Activated CD8-positive, alpha-beta memory T cell treated with anti-CD3 and anti-CD28 coated beads for 1 hour (primary cell): Measurements from ENCODE around the gene MPZL3.

Source experiments
- DNase-seq, 2 donors: peaks; one replicate each; pipeline ENCODE4 v3.0.0-alpha.2; 2020; ENCODE audit warnings: low read depth in 1 of 2; ENCODE audit errors: extremely low read depth in 1 of 2

MPZL3 gene

DNA sequence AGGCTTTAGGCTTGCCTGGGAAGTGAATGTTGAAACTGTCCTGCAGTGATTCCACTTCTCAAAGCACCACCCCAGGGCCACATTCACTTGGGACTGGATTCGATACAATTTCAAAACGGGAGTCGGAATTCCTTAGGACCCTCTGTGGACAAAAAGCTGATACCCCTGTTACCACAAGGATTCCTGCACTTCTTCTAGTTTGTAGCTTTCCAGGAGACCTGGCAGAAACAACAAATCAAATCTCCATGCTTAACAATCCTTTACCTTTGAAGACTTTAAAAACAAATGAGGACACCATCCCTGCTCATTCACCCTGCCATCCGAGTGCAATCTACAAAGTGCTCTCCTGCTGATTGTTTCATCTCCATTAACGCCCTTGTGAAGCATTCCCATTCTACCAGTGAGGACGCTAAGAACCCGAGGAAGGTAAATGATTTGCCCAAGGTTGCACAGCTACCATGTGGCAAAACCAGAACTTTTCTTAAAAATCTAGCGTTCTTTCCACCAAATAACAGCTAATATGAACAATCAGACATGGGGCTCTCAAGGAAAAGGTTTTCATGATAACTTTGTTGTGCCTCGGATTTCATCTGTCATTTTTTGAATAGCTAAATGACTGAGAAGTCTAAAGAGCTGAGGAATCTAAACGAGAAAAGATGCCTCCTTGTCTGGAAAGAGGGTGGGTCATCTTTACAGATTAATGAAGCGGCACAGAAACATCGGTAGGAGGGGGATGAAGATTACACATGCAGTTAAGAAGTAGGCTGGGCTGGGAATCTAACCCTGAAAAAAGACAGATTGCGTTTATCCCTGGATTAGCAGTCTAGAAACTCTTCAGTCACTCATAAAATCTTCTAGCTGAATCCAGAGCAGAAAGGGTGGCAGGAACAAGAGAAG lies 12.7 kb upstream of the MPZL3 start:
- DNase-seq, result no peak

- DNase-seq, result no peak
Observed at GRCh38 chr11:118263695-118264568, 11.8 kb upstream of the MPZL3 start, which contains the start of gene MPZL2. Gene MPZL2, minus strand, starts transcription at chr11:118264297. Its CDS starts 144 bp downstream, at chr11:118264153.

GRCh38 chr11:118263112-118263511 lies 10.9 kb upstream of the MPZL3 start:
- DNase-seq, result no peak

DNA sequence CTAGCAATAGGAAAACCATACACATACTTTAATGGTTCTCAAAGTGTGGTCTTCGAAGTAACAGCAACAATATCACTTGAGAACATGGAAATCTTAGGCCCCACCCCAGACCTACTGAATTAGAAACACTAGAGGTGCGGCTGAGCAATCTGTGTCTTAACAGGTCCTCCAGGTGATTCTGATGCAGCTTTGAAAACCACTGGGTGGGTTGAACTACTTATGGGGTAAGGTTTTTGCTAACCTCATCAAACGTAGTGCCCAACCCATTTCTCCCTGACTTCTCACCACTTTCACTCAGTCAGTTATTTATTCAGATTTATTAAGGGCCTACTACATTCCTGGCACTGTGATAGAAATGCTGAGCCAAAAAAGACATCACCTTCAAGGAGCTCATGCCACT lies 8.2 kb upstream of the MPZL3 start:
- DNase-seq, result no peak

- no peak for DNase-seq
Observed at GRCh38 chr11:118259138-118259537, 7.0 kb upstream of the MPZL3 start.

DNA sequence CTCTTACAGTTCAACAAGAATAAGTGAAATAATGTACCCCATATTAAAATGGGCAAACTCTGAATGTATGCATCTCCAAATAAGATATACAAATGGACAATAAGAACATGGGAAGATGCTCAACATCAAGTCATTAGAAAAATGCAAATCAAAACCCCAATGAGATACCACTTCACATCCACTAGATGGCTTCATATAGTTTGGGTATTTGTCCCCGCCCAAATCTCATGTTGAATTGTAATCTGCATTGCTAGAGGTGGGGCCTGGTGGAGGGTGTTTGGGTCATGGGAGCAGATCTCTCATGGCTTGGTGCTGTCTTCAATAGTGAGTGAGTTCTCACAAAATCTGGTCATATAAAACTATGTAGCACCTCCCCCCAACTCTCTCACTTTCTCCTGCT lies 6.2 kb upstream of the MPZL3 start:
- no peak for DNase-seq

DNA sequence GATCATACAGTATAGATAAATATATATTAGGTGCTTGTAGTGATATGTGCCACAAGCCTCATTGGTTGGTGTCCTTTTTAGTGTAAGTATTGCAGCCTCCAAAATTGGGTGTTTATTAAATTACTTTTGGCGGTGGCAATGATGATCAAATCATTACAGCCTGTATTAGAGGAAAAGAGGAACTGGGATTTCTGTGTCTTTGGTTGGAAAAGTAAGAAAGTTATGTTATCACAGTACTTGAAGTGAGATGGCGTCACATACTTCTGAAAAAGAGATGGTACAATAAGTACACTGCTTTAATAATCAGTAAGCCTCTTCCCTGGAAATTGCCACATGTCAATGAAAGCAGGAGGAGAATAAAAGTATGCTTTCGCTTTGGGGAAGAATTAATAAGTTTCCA lies 523 bp upstream of the MPZL3 start:
- DNase-seq, result no peak

- DNase-seq, result no peak
Observed at GRCh38 chr11:118247041-118247440, 5.1 kb downstream of the MPZL3 start.

DNA sequence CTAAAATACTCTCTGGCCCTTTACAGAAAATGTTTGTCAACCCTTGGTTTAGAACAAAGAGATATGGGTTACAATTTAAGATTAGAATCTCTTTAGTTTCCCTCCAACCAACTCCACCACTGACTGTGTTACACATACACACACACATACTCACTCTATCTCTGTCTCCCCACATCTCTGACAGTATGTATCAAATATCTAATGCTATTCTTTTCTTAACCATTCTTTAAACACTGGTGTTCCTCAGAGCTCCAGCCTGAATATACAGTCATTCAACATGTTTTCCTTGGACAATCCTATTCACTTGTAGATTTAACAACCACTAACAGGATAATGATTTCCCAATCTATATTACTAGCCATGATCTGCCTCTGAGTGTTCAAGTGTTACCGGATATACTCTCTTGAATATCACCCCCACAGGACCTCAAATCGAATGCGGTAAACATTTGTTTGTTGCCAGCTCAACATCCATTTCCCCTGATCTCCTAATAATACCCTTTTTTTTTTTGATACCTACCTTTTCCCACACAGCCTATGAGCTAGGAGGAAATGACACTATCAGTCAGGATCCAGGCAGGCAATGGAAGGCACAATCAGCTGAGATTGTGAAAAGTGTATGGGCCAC lies 6.1 kb downstream of the MPZL3 start:
- DNase-seq, result no peak

GRCh38 chr11:118243993-118244762 lies 8.0 kb downstream of the MPZL3 start:
- no peak for DNase-seq

- no peak for DNase-seq
Observed at GRCh38 chr11:118243161-118243560, 9.0 kb downstream of the MPZL3 start.

GRCh38 chr11:118241764-118242098 lies 10.4 kb downstream of the MPZL3 start:
- DNase-seq, result no peak

DNA sequence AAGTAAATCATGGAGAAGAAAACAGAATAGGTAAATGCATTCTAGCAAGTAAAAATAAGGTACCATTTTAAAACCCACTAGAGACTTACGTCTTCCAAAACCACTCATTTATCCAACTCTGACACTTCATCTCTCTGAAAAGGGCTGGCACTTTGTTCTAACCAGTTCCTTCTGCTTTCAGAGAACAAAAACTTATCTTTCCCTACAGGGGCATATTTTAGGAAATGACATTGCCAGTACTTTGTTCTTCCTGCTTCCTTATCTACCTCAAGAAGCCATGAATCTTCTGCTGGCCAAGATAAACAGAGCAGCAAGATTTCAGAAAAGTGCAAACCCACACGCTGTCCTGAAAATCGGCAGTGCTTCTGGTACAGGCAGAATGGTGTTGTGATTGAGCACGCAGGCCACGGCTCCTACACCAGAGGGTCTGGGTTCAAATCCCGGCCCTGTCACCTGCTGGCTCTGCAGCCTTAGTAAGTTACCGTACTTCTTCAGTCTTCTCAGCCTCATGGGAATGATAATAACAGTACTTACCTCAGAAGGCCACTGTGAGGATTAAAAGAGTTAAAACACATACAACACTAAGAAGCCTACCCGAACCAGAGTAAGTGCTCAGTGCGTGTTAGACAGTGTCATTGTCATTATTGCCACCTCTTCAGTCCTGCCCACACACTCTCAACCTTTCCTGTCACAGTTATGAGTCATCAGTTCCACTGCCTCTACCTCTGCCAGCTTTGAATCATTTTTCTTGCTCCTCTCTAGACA lies 11.0 kb downstream of the MPZL3 start:
- no peak for DNase-seq

GRCh38 chr11:118239509-118240205 lies 12.5 kb downstream of the MPZL3 start:
- DNase-seq, result no peak

- DNase-seq, result no peak
Observed at GRCh38 chr11:118238929-118239328, 13.2 kb downstream of the MPZL3 start.

DNA sequence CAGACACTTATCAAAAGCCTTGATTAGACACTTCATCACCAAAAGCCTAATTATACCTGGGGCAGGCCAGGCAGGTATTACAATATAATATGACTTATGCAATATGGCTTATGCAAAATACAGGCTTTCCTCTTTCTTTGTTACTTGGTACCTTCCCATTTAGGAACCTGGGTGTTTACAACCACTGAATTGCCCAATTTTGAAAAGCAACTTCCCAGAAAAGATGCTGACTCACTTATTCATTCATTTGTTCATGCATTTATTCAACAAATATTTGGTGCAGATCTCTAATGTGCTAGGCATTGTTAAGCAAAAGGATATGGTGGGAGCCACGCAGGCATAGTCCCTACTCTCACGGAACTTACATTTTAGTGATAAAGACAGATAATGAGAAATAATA lies 13.7 kb downstream of the MPZL3 start:
- DNase-seq, result no peak

DNA sequence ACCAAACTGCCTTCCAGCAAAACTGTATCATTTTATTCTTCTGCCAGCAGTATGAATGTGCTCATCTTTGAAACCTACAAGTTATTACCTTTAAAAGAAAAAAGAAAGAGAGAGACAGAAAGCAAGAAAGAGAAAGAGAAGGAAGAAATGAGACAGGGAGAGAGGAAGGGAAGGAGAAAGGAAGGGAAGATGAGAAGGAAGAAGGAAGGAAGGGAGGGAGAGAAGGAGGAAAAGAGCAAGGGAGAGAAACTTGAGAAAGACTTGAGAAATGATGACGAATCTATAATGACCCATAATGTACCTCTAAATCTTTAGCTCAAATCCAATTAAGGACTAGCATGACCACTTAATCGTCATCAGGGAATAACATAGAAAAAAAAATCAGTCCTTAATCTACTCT lies 16.0 kb downstream of the MPZL3 start:
- no peak for DNase-seq

DNA sequence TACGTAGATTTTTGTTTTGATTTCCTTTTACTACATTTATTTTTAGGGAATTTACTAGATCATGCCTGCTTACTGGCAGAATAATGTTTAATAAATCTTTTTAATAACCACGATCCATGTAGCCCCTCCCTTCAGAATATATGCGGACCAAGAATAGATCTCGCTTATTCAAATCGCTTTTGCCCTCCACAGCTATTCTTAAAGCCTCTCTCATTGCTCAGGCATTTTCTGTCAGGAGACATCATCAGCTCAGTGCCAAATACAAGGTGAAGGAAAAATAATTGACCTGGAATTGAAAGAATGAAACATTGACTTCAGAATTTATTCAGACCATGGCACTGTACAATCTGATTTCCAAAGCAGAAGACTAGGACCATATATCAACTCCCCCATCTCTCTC lies 17.3 kb downstream of the MPZL3 start:
- no peak for DNase-seq

DNA sequence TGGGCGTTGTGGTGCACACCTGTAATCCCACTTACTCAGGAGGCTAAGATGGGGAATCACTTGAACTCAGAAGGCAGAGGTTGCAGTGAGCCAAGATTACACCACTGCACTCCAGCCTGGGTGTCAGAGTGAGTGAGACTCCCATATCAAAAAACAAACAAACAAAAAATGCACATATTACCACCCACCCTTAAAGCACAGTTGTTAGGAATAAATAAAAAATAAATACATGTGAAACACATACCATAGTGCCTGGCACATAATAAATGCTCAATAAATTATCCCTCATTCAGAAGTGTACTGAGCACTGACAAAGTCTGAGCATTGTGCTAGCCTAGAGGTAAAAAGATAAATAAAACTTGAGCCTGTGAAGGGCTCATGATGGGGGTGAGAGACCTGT lies 18.3 kb downstream of the MPZL3 start:
- no peak for DNase-seq
